ENCODE data around the gene TMEM106C. TPM values are rescaled to one million over a fixed set of nuclear protein-coding genes. Genes with fewer than 3 reads are reported as not detected.
A peak's percentile ranks its signal among the peaks of the same experiment; 100 is the strongest.

TMEM106C gene
- 36.1 and 49.5 TPM in 2 replicates for total RNA-seq

- peak; percentile 93 for DNase-seq (ENCODE audit: low read depth in 2 of 2)
Measured at GRCh38 chr12:47963340-47964040, at the start of gene TMEM106C. Gene TMEM106C (plus strand): TSS chr12:47963596. CDS start chr12:47964237, 641 bp downstream.

- no peak for DNase-seq (ENCODE audit: low read depth in 2 of 2)
Measured at GRCh38 chr12:47920913-47921312, 42.5 kb upstream of the TMEM106C start.

GRCh38 chr12:47921907-47922306, 41.5 kb upstream of the TMEM106C start:
- DNase-seq (ENCODE audit: low read depth in 2 of 2), result no peak

DNA sequence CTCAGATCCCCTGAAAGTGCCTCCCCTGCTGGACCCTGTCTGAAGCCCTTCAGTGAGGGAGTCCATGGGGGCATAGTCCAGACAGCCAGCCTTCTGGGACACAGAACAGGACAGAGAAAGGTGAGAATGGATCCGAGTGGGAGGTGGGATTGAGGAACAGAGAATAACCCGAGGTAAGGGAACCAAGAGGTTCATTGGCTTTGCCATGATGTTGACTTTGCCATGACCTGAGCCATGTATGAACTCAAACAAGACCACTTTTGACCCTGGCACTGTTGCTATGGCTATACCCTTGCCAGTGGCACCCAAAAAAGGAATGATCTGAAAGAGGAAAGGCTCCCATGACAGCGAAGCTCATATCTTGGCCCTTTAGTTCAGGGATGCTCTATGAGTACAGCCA, 36.0 kb upstream of the TMEM106C start:
- DNase-seq (ENCODE audit: low read depth in 2 of 2), result no peak

- no peak for DNase-seq (ENCODE audit: low read depth in 2 of 2)
Measured at GRCh38 chr12:47930634-47931033, 32.8 kb upstream of the TMEM106C start.

DNA sequence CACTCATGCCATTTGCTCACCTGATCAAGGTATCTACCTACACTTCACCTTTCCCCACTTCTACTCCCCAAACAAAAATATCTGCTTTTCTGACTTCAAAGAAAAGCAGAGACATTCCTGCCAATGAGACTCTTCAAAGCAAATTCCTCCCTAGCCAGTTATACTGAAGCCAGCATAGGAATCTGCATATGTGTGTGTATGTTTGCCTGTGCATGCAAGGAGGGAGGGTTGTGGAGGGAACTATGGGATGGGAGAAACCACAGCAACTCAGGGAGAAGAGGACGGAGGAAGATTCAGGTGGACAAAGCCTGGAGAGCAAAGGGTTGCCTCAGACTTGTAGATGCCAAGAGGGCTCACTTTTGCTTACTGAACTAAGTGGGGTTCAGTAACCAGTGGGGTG, 32.2 kb upstream of the TMEM106C start:
- DNase-seq (ENCODE audit: low read depth in 2 of 2), result no peak

GRCh38 chr12:47935184-47935583, 28.2 kb upstream of the TMEM106C start:
- DNase-seq (ENCODE audit: low read depth in 2 of 2), result no peak

DNA sequence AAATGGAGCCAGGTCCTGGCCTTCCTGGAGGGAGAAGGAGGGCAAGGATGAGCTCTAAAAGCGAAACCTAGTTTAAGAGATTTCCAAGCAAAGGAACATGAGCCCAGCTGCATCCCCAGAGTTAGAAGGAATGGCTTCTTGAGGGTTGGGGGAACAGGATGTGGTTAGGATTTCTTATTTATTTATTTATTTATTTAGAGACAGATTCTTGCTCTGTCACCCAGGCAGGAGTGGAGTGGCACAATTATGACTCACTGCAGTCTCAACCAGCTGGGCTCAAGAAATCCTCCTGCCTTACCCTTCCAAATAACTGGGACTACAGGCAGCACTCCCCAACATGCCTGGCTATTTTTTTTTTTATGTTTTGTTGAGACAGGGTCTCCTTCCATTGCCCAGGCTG, 25.3 kb upstream of the TMEM106C start:
- no peak for DNase-seq (ENCODE audit: low read depth in 2 of 2)

DNA sequence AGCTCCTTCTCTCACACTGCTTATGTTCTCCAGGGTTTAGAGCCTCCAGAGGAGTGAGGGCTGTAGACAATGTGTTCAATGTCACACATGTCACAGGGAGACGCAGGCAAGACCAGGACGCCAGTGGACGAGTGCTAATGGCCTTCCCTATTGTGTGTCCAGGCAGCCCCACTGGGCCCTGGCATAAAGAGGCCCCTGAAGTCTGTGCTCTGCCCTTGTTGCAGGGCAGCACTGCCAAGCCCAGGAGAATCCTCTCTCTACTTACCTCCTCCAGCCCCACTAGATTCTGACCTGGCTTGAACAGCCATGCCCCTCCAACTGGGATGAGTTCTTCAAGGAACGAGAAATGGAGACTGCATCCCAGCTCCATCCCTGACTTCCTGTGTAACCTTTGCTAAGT, 24.8 kb upstream of the TMEM106C start:
- DNase-seq (ENCODE audit: low read depth in 2 of 2), result no peak

DNA sequence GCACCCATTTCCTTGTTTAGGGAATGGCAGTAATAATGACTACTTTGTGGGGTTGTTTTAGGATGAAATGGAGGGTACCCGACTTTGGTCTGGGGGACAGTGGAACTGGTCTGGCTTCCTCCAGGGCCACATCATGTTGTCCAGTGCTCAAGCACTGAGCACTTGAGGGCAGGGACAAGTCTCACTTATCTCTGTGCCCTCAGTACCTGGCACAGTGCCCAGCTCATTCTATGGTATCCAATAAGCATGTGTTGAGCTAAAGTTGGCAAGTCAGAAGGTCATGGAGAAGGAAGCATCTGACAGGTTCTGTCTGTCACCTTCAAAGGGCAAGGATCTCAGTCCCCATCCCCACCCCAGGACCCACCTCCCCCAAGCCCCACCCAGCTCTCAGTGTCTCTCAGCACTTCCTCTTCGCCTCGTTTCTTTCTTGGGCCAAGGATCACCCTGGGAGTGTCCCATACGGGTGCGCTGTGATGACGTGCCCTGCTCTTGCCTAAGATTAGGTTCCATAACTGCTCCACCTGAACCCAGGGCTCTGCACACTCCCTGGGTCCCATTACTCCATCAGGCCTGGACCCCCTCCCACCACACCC, 24.3 kb upstream of the TMEM106C start:
- no peak for DNase-seq (ENCODE audit: low read depth in 2 of 2)

DNA sequence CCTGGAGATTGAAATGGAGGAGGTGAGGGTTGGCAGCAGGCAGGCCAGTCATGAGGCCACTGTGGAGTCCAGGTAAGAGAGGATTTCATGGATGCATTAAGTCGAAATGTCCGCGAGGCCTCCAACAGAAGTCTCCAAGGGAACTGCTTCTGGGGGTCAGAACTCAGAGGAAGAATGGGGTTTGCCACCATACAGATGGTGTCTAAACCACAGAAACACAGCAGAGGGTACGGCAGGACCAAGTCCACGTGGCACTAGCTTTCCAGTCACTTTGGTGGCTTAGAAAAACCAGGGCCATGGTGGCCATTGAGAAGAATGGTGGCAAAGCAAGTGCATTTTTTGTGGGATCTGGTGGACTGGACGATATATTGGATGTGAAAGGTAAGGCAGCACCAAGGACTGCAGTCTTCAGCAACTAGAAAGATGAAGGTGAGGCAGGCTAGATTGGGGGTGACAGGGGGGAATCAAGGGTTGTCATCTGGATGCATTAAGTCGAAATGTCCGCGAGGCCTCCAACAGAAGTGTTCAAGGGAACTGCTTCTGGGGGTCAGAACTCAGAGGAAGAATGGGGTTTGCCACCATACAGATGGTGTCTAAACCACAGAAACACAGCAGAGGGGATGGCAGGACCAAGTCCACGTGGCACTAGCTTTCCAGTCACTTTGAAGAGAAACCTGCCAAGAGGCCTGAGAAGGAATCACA, 22.5 kb upstream of the TMEM106C start:
- no peak for DNase-seq (ENCODE audit: low read depth in 2 of 2)

DNA sequence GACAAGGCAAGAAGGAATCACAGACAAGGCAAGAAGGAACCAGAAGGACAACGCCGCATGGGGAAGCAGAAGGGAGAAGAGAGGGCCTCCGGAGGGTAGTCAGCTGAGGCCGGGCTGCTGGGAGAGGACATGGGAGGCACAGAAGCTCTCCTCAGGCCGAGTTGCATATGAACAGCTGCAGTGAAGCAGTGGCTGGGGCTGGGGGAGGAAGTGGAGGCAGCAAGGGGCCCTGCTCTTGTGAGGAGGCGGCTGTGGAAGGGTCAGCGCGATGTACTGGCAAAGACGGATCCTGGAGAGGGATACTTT, 22.0 kb upstream of the TMEM106C start:
- no peak for DNase-seq (ENCODE audit: low read depth in 2 of 2)

DNA sequence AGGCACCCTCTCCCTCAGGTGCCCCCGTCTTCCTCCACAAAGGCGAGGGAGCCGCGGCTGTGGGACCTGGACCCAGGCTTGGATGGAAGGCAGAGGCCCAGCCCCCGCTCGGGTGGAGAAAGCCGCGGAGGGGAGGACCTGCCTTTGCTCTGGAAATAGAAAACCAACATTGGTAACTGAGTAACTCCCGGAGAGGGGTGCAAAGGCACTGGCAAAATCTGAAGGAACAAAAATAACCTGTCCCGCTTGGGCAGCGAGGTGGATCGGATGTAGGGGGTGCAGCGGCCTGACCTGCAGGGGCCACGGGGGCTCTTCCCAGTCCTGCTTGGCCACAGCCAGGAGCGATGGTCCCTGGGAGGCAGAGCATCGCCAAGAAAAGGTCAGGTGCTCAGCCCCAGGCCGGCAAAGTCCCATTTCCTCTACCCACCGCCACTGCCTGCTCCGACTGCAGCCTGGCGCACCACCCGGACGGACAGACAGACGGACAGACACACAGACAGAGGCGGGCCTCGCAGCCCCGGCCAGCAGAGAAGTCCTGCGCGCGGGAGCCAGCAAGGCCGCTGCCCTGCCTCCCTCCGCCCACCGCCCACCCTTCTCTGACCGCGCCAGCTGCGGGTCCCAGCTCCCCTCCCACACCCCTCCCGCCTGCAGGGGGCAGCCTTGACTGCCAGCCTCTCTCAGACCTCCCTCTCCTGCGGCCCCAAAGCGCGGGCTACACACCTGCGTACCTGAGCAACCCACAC, 21.4 kb upstream of the TMEM106C start:
- DNase-seq (ENCODE audit: low read depth in 2 of 2), result peak in 1 of 2 donors; percentile 16

- DNase-seq (ENCODE audit: low read depth in 2 of 2), result no peak
Measured at GRCh38 chr12:47942614-47943225, 20.7 kb upstream of the TMEM106C start.

- DNase-seq (ENCODE audit: low read depth in 2 of 2), result no peak
Measured at GRCh38 chr12:47943623-47944340, 19.6 kb upstream of the TMEM106C start.

GRCh38 chr12:47944685-47945340, 18.6 kb upstream of the TMEM106C start:
- DNase-seq (ENCODE audit: low read depth in 2 of 2), result no peak

- DNase-seq (ENCODE audit: low read depth in 2 of 2), result no peak
Measured at GRCh38 chr12:47945341-47945728, 18.1 kb upstream of the TMEM106C start.

- no peak for DNase-seq (ENCODE audit: low read depth in 2 of 2)
Measured at GRCh38 chr12:47946413-47947323, 16.7 kb upstream of the TMEM106C start.

GRCh38 chr12:47947341-47947740, 16.1 kb upstream of the TMEM106C start:
- no peak for DNase-seq (ENCODE audit: low read depth in 2 of 2)

Measured in lung microvascular endothelial cell (primary cell).